Activated T-cell treated with anti-CD3 and anti-CD28 coated beads for 24 hours (primary cell): ENCODE results near the gene ABCD1.
"Not testable (repeated sequence)": the region's sequence is repeated elsewhere in the genome, so short reads cannot be mapped to it uniquely, and the experiment has no call there.

Experiments used
- DNase-seq: peaks from one replicate; pipeline ENCODE4 v3.0.0-alpha.2; 2020; ENCODE audit warnings: low read depth

Gene ABCD1

DNA sequence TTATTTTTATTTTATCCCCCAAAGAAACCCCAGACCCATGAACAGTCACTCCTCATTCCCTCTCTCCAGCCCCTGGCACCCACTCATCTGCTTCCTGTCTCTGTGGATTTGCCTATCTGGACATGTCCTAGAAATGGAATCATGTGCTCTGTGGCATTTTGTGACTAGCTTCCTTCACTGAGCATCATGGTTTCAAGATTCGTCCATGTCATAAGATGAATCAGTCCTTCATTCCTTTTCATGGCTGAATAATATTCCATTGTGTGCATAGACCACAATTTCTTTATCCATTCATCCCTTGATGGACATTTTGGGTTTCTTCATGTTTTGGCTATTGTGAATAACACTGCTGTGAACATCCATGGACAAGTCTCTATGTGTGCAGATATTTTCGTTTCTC is 10.2 kb downstream of the ABCD1 start:
- DNase-seq, result no peak

GRCh38 chrX:153735274-153735673 is 10.6 kb downstream of the ABCD1 start:
- no peak for DNase-seq

DNA sequence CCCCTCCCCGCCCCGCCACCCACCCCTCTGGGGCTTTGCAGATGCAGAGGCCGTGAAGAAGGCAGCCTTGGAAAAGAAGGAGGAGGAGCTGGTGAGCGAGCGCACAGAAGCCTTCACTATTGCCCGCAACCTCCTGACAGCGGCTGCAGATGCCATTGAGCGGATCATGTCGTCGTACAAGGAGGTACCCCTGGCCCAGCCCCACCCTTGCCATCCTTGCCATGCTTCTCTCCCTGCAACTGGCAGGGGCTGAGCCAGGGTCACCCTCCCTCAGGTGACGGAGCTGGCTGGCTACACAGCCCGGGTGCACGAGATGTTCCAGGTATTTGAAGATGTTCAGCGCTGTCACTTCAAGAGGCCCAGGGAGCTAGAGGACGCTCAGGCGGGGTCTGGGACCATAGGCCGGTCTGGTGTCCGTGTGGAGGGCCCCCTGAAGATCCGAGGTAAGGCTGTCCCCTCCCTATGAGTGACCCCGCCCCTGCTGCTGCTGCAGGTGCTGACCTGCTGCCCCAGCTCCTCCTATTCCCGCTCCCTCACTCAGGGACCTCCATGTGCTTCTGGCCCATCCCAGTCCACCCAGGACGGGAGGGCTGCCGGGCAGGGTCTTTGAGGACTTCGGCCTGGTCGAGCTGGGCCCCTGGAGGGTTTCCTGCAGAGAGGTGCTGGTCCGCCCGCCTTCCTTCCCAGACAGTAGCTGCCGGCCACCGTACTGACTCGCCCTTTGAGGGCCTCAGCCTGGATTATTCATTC is 11.6 kb downstream of the ABCD1 start:
- no peak for DNase-seq

GRCh38 chrX:153736871-153737441 is 12.3 kb downstream of the ABCD1 start:
- no peak for DNase-seq

DNA sequence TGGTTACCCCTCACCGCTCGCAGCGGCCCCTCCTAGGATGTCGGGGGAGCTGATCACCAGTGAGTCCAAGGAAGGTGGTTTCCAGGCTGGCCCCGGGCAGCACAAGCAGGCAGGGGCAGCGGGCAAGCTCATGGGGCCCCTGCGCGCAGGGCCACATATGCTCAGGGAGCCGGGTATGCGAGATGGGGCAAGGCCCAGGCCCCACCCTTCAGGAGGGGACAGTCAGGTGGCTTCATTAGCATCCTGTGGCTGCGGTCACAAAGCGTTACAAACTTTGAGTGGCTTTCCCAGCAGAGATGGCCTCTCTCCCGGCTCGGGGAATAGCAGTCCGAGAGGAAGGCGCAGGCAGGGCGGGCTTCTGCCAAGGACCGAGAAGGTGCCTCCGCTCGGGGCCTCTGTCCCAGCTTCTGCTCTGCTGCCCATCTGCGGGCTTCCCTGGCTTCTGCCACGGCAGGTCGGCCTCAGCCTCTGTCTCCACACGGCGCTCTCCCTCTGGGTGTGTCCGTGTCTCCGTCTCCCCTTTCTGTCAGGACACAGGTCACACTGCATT is 13.5 kb downstream of the ABCD1 start:
- DNase-seq, result no peak

- DNase-seq, result no peak
These were observed 15.3 kb downstream of the ABCD1 start for GRCh38 chrX:153739754-153740486.

DNA sequence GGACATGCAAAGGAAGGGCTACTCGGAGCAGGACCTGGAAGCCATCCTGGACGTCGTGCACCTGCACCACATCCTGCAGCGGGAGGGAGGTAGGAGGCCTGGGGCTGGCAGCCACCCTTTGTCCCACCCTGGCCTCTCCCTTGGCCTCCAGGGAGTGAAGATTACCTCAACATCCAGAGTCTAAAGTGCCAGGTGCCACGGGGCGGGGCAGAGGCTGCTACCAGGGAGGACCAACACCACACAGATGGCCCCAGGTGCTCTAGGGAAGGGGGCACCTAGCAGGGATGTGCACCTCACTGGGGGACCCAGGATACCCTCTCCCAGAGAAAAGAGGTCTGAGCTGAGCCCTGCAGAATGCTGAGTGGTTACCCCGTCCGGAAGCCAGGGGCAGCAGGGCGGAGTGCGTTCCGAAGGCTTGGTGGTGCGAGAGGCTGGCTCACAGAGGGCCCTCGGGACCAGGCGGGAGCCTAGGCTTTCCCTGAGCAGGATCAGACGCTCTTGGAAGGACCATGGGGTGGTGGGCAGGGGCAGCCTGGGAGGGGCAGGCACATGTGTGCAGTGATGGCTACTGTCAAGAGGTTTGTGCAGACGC is 16.1 kb downstream of the ABCD1 start:
- DNase-seq, result no peak

DNA sequence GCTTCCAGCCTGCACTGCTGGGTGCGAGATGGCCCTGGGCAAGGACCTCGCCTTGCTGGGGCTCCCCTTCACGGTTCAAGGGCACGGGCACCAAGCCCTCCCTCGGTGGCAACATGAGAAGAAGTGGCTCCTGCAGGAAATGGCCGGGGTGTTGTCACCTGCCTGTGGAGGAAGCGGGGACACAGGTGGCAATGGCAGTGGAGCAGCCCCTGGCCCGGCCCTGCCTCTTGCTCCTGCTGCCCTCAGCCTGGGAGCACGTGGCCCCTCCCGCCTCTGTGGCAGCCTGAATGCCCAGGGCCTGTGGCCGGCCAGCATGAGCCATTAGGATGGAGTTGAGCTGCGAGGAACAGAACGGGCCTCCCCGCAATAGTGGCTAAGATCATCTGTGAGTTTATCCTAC is 16.8 kb downstream of the ABCD1 start:
- no peak for DNase-seq

- DNase-seq, result not testable (repeated sequence)
These were observed 17.5 kb downstream of the ABCD1 start for GRCh38 chrX:153742111-153742510.

DNA sequence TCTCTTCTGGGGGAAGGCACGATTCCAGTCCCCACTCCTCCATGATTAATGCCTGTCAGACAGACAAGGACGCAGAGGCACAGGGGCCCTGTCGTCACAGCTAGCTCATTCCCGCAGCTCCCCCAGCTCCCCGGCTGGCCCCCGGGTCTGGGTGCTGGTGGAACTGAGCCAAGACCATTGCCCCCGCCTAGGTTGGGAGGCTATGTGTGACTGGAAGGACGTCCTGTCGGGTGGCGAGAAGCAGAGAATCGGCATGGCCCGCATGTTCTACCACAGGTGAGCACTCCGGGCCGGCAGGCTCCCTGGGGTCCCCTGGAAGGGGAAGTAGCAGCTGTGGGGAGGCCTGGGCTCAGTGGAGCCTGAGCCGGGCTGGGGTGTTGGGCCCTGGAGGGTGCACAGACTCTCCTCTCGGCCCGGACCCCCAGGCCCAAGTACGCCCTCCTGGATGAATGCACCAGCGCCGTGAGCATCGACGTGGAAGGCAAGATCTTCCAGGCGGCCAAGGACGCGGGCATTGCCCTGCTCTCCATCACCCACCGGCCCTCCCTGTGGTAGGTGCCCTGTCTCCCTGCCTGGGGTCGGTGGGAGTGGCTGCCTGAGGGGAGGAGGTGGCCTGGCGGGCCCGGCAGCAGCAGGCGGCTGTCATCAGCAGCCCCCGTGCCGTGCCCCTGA is 18.3 kb downstream of the ABCD1 start:
- not testable (repeated sequence) for DNase-seq

- not testable (repeated sequence) for DNase-seq
These were observed 19.0 kb downstream of the ABCD1 start for GRCh38 chrX:153743468-153744209.

DNA sequence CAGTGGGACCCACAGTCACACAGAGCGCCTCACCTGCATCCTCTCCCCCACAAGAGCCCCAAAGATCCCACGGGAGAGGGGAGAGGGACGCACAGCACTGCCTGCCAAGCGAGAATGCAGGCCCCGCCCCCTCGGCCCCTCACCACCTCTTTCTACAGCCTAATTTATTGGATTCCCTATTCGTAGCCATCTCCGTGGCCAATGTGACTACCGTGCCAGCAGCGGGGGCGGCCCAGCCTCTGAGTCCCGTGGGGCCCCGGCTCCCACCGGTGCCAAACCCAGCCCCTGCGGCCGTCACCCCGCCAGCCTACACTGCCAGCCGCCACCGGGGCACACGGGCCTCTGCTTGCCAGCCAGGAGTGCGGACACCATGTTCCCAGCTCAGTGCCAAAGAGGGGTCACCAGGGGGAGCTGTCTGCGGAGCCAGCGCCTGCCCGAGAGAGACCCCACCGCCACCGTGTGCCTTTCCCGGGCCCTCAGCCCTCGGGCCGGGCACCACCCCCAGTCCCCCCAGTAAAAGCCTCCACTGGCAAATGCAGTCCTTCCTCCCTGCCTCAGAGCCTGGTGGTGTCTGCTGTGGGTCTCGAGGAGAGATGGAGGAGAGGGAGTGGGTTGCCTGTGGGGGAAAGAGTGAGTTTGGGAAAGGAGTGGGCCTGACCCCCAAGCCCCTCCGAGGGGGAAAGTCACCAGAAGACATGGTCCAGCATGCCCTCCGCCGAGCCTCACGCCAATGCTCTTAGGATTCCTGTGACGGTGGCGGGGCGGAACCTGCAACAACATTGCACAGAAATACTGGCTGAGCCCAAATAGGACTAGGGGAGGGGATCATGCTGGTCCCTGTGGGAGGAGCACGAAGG is 19.8 kb downstream of the ABCD1 start:
- no peak for DNase-seq

GRCh38 chrX:153745067-153745433 is 20.4 kb downstream of the ABCD1 start:
- DNase-seq, result not testable (repeated sequence)

GRCh38 chrX:153746359-153746758 is 21.7 kb downstream of the ABCD1 start:
- DNase-seq, result no peak

- DNase-seq, result not testable (repeated sequence)
These were observed 22.3 kb downstream of the ABCD1 start for GRCh38 chrX:153746991-153747390.

DNA sequence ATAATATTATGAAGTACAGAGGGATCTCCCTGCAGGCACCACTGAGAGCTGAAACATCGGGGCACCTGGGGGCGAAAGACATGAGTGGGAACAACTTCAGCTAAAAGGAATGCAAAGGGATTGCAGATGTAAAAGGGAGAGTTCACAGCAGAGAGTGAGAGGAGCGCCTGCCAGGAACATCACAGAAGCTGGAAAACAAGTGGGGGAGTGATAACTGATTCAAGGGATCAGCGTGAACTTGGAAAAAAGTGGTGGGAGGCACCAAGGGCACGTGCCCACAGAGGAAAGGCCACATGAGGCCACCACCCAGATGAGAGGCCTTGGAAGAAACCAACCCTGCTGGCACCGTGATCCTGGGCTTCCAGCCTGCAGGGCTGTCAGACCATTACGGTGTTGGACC is 24.4 kb downstream of the ABCD1 start:
- DNase-seq, result not testable (repeated sequence)

- no peak for DNase-seq
These were observed 25.6 kb downstream of the ABCD1 start for GRCh38 chrX:153750127-153750774.

DNA sequence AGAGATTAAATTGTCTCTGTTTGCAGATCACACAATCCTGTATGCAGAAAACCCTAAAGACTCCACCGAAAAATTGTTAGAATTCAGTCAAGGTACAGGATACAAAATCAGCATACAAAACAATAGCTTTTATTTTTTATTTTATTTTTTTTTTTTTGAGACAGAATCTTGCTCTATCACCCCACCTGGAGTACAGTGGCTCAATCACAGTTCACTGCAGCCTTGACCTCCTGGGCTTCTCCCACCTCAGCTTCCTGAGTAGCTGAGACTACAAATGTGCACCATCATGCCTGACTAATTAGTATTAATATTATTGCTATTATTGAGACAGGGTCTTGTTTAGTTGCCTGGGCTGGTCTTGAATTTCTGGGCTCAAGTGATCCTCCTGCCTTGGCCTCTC is 30.5 kb downstream of the ABCD1 start:
- DNase-seq, result no peak

- no peak for DNase-seq
These were observed 37.2 kb downstream of the ABCD1 start for GRCh38 chrX:153761863-153762262.
